Breast epithelium (tissue), 4 donors: ENCODE results near the gene HBA1. TPM values are rescaled to one million over a fixed set of nuclear protein-coding genes. Genes with fewer than 3 reads are reported as not detected.
"Not testable (repeated sequence)": the region's sequence is repeated elsewhere in the genome, so short reads cannot be mapped to it uniquely, and the experiment has no call there.

Experiments
- DNase-seq, 2 donors: peaks; one replicate each; pipeline ENCODE4 v3.0.0-alpha.2; 2019; ENCODE audit warnings: low spot score in 2 of 2
- H3K27ac ChIP-seq, 2 donors: fragments of 200-600 bp; sonication (generic) in 1 of 2; one replicate each; pipeline ENCODE4 v1.5.1; 2016 to 2019; ENCODE audit warnings: mild to moderate bottlenecking in 1 of 2
- H3K27me3 ChIP-seq, 2 donors: fragments of 200-600 bp; sonication (generic) in 1 of 2; one replicate each; pipeline versions ENCODE4 v1.5.1 to v1.6.0; 2017 to 2019; ENCODE audit warnings: control low read depth in 1 of 2, mild to moderate bottlenecking in 1 of 2
- H3K36me3 ChIP-seq: fragments of 200-600 bp; one replicate; pipeline ENCODE4 v1.5.1; 2019
- H3K4me1 ChIP-seq, 2 donors: fragments of 200-600 bp; sonication (generic); one replicate each; pipeline ENCODE4 v1.5.1; 2016 to 2019; ENCODE audit warnings: control low read depth in 1 of 2
- H3K4me3 ChIP-seq, 3 donors: fragments of 200-600 bp; sonication (generic); 1 replicate in 2 of 3; 2 replicates in 1 of 3; pipeline ENCODE4 v1.5.1; 2016 to 2019; ENCODE audit warnings: mild to moderate bottlenecking in 3 of 3, moderate library complexity in 2 of 3
- H3K9me3 ChIP-seq, 2 donors: fragments of 200-600 bp; sonication (generic) in 1 of 2; one replicate each; pipeline ENCODE4 v1.5.1; 2016 to 2019; ENCODE audit warnings: control low read depth in 1 of 2
- POLR2A ChIP-seq: fragments of 450-650 bp; IDR thresholded peaks from one replicate; pipeline ENCODE4 v1.6.1; 2016; ENCODE audit warnings: antibody characterized with exemption, mild to moderate bottlenecking, moderate library complexity
- POLR2AphosphoS5 ChIP-seq, 3 donors: sonication (generic); formaldehyde crosslinking; IDR thresholded peaks; one replicate each; pipeline ENCODE4 v1.6.1; 2017; ENCODE audit warnings: antibody characterized with exemption in 3 of 3
- intact Hi-C: fragments of 100-400 bp; cut with DNase I; formaldehyde crosslinking; loops from one replicate; pipeline ENCODE4 v1.15.1; 2023; ENCODE audit warnings: low total_unique reads
- total RNA-seq, 3 donors: library from RNA; depleted of rRNA; stranded (reverse); fragments of >200 nt; gene quantifications; one replicate each; pipeline ENCODE4 v1.1.0, GENCODE V29; 2016
- TF ChIP-seq, protein P1 (sequence below), 3 donors: fragments of 450-650 bp; IDR thresholded peaks; one replicate each; pipeline ENCODE4 v1.5.1; 2016 to 2017; ENCODE audit warnings: antibody characterized with exemption in 3 of 3, mild to moderate bottlenecking in 3 of 3, moderate library complexity in 3 of 3

Gene HBA1
- total RNA-seq, 3 donors from 2014 or later = 5.6 to 15.2 (median 10.4) TPM

DNA sequence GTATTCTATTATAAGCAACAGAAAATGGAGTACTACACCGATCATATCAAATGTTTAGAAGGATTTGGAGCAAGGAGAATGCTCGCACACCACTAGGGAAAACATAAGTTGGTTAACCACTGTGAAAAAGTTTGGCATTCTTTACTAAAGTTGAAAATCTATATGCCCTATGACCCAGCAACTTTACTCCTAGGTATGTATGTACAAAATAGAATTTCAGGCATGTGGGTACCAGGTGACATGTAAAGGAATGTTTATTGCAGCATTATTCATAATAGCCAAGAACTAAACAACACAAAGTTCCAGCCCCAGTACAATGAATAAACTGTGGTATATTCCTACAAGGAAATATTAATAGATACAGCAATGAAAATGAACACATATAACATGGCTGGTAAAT is 29.8 kb upstream of the HBA1 start:
- TF ChIP-seq POLR2A (no peak), POLR2AphosphoS5 (IDR thresholded peaks at IDR 0.05) (no peak)
- TF ChIP-seq, protein P1, sequence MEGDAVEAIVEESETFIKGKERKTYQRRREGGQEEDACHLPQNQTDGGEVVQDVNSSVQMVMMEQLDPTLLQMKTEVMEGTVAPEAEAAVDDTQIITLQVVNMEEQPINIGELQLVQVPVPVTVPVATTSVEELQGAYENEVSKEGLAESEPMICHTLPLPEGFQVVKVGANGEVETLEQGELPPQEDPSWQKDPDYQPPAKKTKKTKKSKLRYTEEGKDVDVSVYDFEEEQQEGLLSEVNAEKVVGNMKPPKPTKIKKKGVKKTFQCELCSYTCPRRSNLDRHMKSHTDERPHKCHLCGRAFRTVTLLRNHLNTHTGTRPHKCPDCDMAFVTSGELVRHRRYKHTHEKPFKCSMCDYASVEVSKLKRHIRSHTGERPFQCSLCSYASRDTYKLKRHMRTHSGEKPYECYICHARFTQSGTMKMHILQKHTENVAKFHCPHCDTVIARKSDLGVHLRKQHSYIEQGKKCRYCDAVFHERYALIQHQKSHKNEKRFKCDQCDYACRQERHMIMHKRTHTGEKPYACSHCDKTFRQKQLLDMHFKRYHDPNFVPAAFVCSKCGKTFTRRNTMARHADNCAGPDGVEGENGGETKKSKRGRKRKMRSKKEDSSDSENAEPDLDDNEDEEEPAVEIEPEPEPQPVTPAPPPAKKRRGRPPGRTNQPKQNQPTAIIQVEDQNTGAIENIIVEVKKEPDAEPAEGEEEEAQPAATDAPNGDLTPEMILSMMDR (IDR thresholded peaks at IDR 0.05) = no peak
- Histone ChIP-seq H3K9me3 (no peaks in the 10 kb centered on the region), H3K36me3 (no peaks in the 10 kb centered on the region), H3K4me3 (no peak overlapping the region), H3K27me3 (no peaks in the 10 kb centered on the region), H3K27ac (no peak overlapping the region), H3K4me1 (no peaks in the 10 kb centered on the region)
- no peak for DNase-seq
- intact Hi-C loops = no loop called here

DNA sequence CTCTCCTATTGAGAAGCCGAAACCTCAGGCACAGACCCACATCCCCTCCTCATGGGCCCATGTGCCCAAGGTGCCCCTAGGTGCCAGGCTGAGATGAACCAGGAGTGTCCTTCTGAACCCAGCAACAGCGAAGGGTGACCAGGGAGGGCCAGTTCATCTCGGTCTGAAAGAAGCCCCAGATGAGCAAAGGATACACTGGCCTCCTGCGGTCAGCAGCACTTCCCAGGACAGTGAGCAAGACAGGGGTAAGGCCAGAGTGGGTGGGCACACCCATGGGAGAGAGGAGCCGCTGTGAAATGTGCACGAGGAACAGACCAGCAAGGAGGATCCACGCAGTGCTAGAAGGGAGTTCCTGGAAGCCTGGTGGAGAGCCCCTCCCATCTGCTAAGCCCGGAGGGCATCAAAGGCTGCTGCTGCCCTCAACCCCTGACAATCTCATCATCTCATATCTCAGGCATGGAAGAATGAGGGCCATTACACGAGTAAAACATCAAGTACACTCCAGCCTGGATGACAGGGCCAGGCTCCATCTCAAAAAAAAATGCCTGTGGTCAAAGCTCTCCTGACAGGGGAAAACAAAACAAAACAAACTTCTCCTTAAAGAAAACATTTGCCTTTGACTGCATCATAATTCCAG is 27.3 kb upstream of the HBA1 start:
- intact Hi-C loops = no loop called here

DNA sequence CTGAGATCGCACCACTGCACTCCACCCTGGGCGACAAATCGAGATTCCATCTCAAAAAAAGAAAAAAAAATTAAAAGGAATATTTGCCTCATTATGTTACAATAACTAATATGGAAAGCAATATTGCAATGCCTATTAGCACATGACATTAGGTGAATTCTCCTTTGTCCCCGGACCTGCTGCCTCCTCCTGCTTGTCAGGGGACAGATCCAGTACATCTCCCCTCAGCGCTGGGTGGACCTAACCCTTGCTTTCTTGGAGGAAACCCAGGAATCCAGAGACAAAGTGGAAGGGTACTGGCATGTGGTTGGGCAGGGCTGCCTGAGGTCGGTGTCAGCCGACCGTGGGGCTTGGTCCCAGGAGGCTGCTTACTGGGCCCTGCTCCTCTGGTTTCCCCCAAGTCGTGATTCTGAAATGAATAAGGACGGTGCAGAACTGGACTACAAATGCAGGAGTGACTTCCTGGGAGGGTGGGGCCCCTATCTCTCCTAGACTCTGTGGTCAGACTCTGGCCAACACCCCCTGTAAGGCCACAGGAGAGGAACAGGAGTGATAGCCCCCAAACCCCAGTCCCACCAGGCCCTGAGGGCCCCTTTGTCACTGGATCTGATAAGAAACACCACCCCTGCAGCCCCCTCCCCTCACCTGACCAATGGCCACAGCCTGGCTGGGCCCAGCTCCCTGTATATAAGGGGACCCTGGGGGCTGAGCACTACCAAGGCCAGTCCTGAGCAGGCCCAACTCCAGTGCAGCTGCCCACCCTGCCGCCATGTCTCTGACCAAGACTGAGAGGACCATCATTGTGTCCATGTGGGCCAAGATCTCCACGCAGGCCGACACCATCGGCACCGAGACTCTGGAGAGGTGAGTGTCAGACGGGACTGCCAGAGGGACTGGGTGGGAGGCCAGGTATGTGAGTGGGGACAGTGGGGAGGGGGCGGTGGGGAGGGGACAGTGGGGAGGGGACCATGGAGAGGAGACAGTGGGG is 24.0 kb upstream of the HBA1 start, which contains the start of gene HBZ:
Gene HBZ, plus strand, starts transcription at position 504 of the 988 bp plus-strand sequence. Its CDS starts 266 bp downstream, at position 770.
- Histone ChIP-seq H3K36me3 (no peaks in the 10 kb centered on the region), H3K9me3 (no peaks in the 10 kb centered on the region), H3K4me3 (no peak within 1 kb of the TSS), H3K27me3 (no peaks in the 10 kb centered on the region), H3K4me1 (no peaks in the 10 kb centered on the region), H3K27ac (no peak within 1 kb of the TSS)
- intact Hi-C loops = no loop called here
- TF ChIP-seq POLR2AphosphoS5 (IDR thresholded peaks at IDR 0.05) (no peak), POLR2A (no peak)
- TF ChIP-seq, protein P1 (IDR thresholded peaks at IDR 0.05) = no peak
- no peak for DNase-seq

More for the DNA sequence above, 27.3 kb upstream of the HBA1 start:
- no peak overlapping the region for H3K27ac ChIP-seq
- no peaks in the 10 kb centered on the region for H3K4me1 ChIP-seq
- DNase-seq = no peak
- H3K36me3 ChIP-seq = no peaks in the 10 kb centered on the region
- no peaks in the 10 kb centered on the region for H3K9me3 ChIP-seq
- H3K4me3 ChIP-seq = no peak overlapping the region
- TF ChIP-seq POLR2AphosphoS5 (IDR thresholded peaks at IDR 0.05) (no peak), POLR2A (no peak)
- TF ChIP-seq, protein P1 (IDR thresholded peaks at IDR 0.05) = no peak
- H3K27me3 ChIP-seq = no peaks in the 10 kb centered on the region

DNA sequence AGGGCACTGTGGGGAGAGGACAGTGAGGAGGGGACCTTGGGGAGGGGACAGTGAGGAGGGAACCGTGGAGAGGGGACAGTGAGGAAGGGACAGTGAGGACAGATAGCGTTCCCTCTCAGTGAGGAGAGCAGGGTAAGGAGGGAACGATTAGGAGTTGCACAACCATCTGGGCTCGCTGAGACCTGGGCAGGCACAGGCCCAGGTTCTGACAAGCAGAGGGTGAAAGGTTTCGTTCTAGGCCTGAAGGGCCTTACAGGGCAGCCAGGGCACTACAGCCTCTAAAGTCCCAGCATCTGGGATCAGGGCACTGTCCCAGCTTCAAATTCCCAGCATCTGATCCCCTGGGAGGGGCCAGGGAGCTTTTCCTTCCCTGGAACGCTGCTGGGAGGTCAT is 23.4 kb upstream of the HBA1 start:
- intact Hi-C loops, H3K36me3 ChIP-seq, H3K27me3 ChIP-seq, H3K27ac ChIP-seq, H3K4me1 ChIP-seq, DNase-seq, H3K9me3 ChIP-seq, H3K4me3 ChIP-seq: not testable (repeated sequence)

DNA sequence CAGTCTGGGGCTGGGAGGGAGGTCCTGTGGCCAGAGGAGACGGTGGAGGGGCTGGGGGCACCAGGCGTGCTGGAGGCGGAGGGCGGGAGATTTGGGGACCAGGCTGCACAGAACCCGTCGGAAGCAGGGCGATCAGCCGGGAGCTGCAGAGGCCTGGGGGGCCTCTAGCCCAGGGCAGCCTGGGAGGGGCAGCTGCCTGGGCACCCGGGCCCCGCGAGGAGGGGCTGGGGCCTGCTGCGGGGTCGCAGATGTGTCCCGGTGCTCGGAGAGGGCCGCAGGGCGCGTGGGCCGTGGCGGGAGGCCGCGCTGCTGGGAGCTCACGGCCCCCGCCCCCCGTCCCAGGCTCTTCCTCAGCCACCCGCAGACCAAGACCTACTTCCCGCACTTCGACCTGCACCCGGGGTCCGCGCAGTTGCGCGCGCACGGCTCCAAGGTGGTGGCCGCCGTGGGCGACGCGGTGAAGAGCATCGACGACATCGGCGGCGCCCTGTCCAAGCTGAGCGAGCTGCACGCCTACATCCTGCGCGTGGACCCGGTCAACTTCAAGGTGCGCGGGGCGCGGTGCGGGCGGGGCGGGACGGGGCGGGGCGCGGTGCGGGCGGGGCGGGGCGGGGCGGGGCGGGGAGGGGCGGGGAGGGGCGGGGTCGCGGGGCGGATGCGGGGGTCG is 22.8 kb upstream of the HBA1 start:
- not testable (repeated sequence) for H3K27me3 ChIP-seq
- peak overlapping the region in 1 of 3 donors; percentile 54 for H3K4me3 ChIP-seq

More for the DNA sequence above, 22.8 kb upstream of the HBA1 start:
- H3K27ac ChIP-seq, H3K4me1 ChIP-seq, intact Hi-C loops, DNase-seq, H3K9me3 ChIP-seq, H3K36me3 ChIP-seq: not testable (repeated sequence)
